ENCODE results near the gene LILRA5.

DNA sequence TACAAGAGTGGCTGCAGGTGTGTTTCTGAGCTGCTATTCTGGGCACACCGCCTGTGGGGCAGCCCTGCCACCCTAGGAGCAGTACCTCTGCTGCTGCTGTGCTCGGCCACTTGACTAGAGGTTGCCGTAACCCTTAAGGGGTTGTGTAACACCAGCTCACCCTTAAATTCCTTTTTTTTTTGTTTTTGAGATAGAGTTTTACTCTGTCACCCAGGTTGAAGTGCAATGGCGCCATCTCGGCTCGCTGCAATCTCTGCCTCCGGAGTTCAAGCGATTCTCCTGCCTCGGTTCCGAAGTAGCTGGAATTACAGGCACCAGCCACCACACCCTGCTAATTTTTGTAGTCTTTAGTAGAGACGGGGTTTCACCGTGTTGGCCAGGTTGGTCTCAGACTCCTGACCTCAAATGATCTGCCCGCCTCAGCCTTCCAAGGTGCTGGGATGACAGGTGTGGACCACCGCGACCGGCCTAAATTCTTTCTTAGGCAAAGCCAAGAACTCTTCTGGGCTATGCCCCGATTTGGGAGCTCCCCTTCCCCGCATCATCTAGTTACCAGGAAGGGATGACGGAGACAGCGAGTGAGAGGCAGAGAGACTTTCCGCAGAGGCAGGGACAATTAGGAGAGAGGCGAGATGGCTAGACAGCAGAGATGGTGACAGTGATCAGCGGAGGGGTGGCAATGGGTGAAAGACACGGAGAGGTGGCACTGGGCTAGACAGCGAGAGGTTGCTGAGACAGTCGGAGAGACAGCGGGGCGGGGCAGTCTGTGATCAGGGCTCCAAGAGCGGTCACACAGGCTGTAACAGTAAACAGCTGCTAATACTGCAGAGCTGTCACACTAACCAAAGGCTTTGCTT lies 4.4 kb upstream of the LILRA5 start:
- TF ChIP-seq POLR2AphosphoS5 (IDR thresholded peaks at IDR 0.05) = no peak
- TF ChIP-seq CTCF (IDR thresholded peaks at IDR 0.05) = no peak
- no peak for TF ChIP-seq POLR2A (IDR thresholded peaks at IDR 0.05)
